Hematopoietic multipotent progenitor cell treated with erythropoietin and hydrocortisone succinate and interleukin-3 and kit ligand, for 8 days (in vitro differentiated cells): Measurements from ENCODE around the gene NLRC3.

Source experiments
- DNase-seq: peaks from one replicate; pipeline ENCODE4 v3.0.0-alpha.2; 2015

The NLRC3 gene

DNA sequence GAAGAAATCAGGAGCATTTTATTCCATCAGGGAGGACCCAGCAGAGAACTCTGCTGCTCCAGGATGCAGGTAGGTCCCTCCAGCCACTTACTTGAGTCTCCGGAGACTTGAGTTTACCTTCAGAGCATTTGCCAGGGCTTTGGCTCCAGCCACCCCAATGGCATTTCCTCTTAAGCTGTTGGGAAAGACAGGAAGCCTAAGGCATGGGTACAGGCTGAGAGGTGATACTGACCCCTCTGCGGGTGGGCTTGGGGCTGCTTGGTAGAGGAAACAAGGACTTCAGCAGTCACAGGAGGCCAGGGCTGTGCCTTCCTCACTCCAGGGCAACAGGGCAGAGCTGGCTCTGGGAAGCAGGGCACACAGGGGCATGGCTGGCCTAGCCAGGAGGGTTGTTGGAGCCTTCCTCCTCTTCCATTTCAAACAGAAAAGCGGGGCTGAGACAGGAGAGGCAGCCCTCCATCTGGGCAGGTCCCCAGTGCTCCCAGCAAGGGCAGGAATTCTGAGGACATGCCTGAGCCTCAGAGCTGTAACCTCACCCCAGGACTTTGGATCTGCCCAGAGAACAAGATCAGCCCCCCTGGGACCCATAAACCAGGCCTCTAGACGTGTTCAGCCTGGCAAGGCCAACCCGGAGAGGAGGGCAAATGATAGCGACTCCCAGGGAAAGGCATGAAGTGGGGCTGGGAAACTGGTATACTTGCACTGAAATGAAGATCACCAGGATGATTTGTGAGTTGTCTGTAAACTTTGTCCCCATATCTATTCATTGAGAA is 34.4 kb downstream of the NLRC3 start:
- DNase-seq, result no peak

DNA sequence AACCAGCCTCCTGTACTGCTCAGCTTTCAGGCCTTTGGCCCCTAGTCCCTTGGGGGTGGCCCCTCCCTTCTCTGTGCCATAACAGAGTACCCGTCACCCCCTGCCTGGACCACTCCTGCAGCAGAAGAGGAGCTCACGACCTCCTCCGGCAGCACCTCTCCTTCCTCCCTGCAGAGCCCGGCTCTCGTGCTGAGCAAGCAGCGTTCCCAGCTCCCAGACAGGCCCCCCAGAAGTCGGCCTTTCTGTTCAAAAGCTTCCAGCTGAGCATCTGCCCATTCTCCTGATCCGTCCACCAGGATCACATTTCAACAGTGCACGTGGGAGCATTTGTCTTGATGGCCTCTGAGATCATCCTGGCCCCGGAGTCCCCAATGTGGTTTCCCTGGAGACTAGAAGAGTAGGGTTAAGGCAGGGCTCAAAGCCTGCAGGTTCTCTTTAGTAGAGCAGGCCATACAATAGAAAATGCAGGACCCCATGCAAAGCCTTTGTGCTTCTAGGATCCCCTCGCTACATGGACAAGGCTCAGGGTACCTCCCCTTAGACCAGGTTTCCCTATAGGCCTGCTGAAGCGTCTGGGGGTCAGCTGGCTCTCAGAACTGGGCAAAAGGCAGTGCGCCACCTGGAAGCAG is 35.6 kb downstream of the NLRC3 start:
- no peak for DNase-seq

DNA sequence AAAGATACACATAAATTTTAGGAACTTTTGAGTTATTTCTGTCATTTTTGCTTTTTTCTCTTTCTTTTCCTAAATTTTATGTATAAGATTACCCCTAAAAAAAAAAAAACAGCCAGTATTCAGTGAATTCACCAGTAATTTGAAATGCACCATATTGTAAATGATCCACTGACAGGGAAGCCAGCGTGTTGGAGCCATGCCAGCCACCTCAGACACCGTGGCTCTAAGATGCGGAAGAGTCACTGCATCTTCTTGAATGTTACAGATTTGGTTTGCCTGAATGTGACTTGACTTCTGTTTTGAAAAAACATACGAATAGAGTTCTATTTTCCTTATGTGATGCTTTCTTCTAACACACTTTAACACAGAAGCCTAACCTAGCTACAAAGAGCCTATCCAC is 39.0 kb downstream of the NLRC3 start:
- DNase-seq, result no peak

DNA sequence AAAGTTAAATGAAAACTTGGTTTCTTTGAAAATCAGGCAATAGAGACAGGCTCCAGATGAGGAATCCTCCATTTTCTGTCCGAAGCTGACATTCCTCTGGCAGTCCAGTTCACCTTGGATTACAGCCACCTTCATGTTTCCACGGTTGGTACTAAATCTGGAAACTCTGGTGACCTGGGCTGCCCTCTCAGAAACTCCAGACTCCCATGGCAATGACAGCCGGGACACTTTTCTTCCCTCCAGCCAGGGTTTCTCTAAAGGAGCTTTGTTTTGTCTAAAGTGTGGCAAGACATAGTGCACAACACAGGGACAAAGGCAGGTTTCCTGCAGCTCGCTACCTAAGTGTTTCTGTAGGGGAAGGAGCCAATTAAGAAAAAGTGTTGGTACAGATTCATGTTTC is 40.4 kb downstream of the NLRC3 start:
- DNase-seq, result no peak

DNA sequence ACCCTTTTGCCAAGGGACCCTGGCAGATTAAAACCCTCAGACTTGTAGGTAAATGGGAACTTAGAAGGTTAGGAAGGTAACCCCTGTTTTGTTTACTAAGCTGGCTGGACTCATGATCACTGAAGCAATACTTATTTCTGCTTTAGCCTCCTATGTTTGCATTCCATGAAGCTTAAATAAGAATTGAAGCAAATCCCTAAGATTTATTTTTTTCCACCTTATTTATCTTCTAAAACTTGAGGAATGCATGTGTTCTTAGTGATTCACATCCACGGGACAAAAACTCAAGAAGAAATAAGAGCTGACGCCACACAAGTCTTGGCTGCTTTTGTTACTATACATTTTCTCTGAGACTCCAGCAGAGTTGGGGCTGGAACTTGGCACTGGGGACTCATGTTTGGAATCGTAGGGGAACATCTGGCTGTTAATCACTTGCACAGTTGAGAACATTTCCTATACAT is 40.9 kb downstream of the NLRC3 start:
- no peak for DNase-seq

DNA sequence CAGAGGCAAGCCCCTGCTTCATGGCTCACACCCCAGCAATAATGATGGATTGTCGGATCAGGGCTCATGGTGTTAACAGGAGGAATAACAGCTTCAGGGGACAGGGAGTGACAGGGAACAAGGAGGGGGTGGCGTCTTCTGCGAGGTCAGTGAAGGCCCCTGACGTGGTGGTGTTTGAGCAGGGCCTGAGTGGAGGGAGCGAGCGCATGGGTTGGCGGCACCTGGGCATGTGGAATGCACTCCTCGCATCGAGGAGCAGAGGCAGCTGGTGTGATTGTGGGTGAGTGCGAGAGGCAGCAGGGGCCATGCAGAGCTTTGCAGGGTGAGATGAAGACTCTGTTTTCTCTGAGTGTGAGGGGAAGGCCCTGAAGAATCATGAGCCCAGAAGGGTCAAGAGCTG is 43.1 kb downstream of the NLRC3 start:
- DNase-seq, result no peak

DNA sequence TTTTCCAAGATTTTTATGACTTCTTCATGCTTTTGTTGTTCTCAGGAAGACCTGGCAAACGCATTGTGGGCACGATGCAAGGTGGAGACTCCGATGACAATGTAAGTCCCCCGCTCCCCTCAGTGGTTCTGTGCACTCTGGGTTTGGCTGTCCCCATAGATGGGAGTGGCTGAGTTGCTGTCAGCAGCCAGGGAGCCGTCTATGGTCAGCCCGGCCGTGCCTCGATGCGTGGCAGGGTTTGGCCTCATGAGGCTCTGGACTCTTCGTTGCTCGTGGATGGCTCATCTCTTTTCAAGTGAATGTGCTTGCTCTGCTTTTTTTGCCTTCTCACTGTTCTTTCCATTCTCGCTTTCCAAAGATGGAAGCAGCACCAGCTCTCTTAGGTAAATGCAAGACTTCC is 44.5 kb downstream of the NLRC3 start:
- no peak for DNase-seq

DNA sequence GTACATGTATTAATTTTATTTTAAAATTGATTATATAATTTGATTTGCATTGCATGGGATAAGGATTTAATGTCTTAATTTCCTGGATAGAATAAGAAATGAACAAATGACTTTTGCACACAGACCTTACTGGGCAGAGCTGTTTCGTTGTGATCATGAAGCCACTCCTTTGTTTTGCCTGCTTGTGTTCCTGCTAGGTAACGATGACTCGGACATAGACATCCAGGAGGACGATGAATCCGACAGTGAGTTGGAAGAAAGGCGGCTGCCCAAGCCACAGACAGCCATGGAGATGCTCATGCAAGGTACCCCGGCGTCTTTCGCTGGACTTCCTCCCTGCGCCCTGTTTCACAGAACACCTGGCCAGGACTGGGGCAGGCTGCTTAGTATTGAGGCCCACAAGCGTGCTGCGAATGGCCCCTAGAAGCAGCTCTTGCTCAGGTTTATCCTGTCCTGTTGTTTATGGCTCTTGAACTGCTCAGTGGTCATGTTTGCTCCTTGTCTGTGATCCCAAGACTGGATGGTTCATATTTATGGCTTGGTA is 46.8 kb downstream of the NLRC3 start:
- DNase-seq, result no peak

DNA sequence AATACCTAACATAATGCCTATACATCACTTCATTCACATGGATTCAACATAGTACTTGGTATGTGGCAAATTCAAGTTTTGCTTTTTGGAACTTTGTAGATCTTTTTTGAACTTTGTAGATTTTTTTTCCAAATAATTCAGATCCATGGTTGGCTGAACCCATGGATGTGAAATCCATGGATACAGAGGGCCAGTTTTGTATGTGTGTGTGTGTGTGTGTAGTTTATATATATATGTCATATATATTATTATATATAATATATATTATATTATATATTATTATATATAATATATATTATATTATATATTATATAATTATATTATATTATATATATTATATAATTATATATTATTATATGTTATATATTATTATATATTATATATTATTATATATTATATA is 48.0 kb downstream of the NLRC3 start:
- DNase-seq, result no peak

DNA sequence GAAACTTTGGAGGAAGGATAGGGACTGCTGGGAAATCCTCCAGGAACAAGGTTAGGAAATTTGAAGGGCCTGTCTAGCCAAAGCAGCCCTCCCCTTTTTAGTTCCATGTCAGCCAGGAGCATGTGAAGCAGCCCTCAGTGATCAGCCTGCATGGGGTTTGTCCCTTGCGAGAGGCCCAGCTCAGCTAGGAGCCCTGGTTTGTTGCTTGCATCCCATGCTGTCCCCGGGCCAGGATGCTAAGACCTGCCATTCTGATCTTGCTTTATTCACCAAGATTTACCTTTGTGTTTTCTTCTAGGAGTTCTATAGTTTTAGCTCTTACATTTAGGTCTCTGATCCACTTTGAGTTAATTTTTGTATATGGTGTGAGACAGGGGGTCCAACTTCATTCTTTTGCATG is 48.8 kb downstream of the NLRC3 start:
- no peak for DNase-seq

DNA sequence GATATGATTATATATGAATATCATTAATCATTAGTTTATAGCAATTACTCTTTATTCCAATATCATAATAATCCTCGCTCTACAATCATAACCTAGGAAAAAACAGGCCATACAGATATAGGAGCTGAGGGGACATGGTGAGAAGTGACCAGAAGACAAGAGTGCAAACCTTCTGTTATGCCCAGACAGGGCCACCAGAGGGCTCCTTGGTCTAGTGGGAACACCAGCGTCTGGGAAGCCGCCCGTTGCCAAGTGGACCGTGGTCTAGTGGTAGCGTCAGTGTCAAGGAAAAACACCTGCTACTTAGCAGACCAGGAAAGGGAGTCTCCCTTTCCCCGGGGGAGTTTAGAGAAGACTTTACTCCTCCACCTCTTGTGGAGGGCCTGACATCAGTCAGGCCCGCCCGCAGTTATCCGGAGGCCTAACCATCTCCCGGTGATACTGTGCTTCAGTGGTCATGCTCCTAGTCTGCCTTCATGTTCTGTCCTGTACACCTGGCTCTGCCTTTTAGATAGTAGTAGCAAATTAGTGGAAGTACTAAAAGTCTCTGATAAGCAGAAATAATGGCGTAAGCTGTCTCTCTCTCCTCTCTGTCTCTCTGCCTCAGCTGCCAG is 49.9 kb downstream of the NLRC3 start:
- peak; percentile 65 for DNase-seq

DNA sequence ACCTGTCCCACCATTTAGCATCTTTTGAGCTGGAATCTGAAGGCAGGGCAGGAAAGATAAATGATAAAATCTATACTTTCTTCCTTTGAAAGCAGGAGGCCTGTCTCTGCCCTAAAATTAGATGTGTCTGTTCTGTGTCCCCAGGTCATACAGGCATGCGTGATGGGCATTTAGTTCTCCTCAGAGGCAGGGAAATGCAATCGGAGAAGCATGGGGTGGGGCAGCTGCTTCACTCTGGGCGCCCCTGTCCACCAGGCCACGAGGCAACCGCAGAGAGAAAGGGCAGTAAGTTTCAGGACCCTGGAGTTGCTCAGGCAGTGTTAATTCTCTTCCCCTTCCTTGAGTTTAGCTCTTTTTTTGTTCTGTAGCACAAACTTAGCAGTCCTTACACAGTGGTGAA is 51.3 kb downstream of the NLRC3 start:
- DNase-seq, result no peak

DNA sequence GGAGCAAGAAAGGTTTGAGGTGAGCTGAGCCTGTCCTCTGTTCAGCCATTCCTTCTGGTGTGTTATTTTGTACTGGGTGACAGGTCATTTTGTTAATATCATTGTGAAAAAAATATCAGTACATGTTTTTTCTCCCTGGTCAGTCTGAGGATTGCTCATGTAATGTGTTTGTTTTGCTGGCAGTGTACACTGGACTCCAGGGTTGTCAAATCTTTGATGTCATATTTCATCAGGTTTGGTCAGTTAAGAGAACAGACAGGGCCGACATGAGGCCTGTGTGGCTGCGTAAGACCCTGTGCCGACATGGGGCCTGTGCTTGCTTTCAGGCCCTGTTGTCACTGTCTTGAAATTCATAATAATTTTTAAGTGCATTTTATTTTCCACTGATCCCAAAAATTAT is 53.9 kb downstream of the NLRC3 start:
- DNase-seq, result no peak

DNA sequence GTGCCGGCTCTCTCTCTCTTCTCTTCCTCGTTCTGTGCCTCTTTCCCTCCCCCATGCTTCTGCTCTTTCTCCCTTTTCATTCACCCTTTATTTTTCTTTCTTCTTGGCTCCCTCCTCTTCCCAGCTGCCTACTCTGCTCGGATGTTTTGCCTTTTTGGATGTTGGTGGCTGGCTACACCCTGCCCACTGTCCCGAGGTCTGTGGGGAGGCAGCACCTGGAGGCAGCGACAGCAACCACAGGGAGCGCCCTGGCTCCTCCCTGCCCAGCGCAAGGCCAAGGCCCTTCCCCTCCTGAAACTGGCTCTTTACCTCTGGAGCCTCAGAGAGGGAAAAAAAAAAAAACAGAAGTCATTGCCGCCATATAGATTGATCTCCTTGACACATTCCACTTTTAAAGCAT is 56.4 kb downstream of the NLRC3 start:
- DNase-seq, result no peak

DNA sequence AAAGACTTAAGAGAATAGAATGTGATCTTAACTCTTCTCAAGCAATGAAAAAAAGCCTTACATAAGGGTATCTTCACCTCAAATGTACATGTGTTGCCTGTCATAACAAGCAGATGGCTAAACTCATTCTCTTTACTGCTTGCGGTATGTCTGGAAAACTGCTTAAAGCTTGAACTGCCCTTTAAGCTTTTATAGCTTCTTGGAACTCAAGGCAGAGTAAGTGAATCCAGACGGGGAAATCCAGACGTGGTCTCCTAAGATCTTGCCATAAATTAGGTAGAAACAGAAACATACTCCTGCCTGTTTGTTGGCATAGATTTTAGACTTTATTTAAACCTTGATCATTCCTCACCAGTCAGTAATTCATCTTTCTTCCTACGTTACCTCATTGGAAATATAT is 56.8 kb downstream of the NLRC3 start:
- DNase-seq, result no peak

DNA sequence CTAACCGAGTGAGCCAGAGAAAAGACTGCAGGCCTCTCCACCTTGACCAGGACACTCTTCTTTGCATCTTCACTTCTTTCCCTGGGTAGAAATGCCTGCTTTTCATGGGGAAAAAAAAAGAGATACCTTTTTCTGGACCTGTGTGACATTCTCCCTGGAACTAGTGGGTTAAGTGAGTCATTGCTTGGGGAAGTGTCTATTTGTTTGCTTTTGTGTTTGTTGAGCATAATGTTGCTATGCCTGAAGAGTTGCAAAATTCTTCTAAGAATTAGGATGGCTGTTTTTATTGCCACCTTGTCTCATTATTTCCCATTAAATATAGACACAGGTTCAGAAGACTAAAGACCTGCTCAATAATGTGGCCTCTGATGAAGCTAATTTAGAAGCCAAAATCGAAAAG is 57.6 kb downstream of the NLRC3 start:
- DNase-seq, result no peak

DNA sequence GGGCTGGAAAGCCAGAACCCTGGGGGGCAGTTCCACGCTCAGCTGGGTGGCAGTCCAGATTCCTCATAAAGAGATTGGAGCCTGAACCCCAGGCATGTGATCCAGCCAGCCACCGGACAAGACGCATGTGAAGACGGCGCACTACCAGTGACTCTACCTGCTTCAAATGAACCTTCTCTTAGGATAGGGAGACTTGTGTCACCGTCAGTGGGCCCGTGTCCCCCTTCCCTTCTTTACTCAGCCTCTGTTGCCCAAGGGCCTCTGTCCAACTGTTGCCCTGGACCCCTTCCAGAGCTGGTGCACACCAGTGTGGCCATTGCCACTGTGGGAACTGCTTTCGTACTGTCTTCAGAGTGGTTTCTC is 58.2 kb downstream of the NLRC3 start:
- DNase-seq, result no peak

DNA sequence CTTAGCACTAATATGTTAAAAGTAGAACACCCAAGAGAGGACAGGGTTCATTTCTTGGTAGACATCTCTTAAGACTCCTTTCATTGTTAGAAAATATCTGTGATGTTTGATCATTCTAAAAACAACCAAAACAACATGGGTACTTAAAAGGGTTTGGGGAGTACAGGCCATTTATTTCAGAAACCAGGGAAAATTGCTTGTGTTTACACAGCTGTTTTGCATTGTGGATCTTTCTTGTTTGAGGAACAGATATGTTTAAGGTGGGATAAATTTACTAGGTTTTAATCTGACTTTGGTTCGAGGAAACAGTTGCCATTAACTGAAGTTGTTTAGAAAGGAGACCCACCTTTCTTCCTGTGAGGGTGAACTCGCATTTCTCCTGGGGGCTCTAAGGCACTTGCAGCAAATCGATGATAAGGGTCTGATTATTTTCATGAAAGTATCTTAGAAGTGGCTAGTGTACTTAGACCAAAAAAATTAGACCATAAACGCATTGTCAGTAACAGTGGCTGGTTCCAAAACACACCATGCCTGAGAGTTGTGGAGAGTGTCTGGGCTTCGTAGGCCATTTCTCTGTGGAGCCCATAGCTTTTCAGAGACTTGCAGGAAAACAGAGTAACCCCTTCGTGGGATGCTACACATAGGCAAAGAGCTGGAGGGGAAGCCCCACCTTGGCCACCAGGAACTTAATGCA is 58.8 kb downstream of the NLRC3 start:
- DNase-seq, result no peak

DNA sequence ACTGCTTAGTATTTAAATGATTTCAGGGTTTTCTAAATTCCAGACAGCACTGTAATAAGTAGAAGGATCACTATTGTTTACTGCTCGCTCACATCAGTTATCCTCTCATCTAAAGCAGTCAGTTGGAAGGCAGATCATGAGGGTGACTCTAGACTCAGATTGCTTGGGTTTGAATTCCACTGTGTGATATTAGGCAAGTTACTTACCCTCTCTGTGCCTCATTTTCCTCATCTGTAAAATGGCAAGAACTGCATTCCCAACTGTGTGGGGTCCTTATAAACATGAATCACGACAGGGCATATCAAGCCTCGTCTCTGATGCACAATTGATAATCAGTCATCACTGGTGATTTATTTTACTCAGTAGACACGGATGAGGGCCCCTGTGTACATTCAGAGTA is 61.3 kb downstream of the NLRC3 start:
- no peak for DNase-seq

DNA sequence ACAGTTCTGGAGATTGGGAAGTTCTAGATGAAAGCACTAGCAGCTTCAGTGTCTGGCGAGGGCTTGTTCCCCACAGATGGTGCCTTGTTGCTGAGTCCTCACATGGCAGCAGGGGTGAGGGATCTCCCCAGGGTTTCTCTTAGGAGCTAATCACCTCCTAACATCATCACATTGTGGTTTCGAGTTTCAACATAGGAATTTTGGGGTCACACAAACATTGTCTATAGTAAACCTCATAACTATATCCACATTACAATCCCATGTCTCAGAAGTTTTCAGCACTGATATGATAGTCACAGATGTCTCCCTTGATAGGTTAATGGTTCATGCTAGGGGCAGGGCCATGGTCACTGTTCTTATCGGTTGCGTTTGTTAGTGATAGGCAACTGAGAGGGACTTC is 62.6 kb downstream of the NLRC3 start:
- DNase-seq, result peak; percentile 13

DNA sequence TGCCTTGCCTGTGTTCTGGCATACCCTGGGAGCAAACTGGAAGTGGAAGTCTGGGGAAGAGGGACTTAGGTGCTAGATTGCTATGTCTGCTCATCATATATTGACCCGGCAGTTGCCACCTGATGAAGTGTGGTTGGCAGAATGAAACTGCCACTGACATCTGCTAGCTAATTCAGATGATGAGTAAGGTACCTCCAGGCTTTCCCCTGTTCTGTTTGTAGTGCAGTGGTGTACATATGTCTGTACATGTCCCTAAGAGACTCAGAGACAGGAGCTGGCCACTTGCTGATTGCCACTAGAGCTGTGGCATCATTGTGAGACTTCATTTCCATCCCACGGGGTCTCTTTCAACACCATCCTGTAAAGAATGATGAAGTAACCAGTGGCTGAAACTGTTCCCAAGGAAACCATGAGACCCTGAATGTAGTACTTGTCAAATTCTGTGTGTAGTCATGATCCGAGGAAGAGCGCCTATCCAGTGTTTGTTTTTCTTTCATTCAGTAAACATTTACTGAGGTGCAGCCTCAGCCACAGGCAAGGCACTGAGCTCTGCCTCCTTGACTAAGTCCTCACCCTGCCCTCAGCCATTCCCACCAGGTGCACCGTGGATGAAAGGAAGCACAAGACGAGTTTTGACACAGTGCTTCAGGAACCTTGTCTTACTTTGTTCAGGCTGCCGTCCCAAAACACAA is 63.2 kb downstream of the NLRC3 start:
- no peak for DNase-seq

DNA sequence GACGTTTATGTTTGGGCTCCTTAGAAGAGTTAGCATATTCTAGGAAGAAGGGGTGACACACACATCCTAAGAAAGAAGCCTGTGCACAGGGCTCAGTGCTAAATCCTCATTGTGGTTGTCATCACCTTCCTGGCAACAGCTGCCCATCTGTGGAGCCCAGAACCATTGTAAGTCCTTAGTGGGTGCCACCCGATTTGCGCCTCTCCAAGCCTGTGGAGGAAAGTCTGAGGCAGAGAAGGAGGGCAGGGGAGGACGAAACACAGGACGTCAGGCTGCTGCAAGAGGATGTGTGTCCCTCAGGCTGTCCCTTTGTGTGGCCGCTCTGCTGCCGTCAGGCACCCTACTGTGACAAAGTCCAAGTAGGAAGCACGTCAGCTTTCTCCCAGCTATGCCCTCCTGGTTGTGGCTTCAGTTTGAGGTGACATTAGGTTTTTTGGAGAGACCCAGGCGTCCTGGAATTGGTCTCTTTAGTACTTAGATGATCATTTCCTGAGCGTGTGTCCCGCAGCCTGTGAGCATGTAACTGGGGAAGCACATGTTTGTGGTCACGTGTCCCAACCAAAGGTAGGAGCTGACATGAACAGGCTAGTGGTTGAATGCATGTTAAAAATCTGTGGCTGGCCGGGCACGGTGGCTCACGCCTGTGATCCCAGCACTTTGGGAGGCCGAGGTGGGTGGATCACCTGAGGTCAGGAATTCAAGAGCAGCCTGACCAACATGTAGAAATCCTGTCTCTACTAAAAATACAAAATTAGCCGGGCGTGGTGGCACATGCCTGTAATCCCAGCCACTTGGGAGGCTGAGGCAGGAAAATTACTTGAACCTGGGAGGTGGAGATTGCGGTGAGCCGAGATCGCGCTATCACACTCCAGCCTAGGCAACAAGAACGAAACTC is 65.7 kb downstream of the NLRC3 start:
- DNase-seq, result no peak
